Liver (tissue), 9 donors: Measurements from ENCODE around the gene REM1. TPM values are rescaled to one million over a fixed set of nuclear protein-coding genes. Genes with fewer than 3 reads are reported as not detected.

Experiments used
- DNase-seq: peaks from one replicate; pipeline ENCODE4 v3.0.0-alpha.2; 2017; ENCODE audit warnings: low spot score
- H3K27ac ChIP-seq, 2 donors: one replicate each; pipeline ENCODE4 v1.7.0; 2013; ENCODE audit warnings: inconsistent platforms in 2 of 2, low read length in 2 of 2, control low read depth in 1 of 2, low read depth in 1 of 2, mild to moderate bottlenecking in 1 of 2
- H3K27me3 ChIP-seq, 4 donors: one replicate each; pipeline versions ENCODE4 v1.6.1 to v1.7.0; 2013; ENCODE audit warnings: low read length in 3 of 4, inconsistent platforms in 1 of 4, mild to moderate bottlenecking in 1 of 4, moderate library complexity in 1 of 4; ENCODE audit not compliant: control insufficient read depth in 4 of 4, insufficient read depth in 4 of 4
- H3K36me3 ChIP-seq, 4 donors: one replicate each; pipeline versions ENCODE4 v1.6.1 to v1.7.0; 2013; ENCODE audit warnings: low read length in 3 of 4, mild to moderate bottlenecking in 3 of 4, low read depth in 1 of 4, moderate library complexity in 1 of 4; ENCODE audit not compliant: control insufficient read depth in 4 of 4, insufficient read depth in 3 of 4
- H3K4me1 ChIP-seq, 4 donors: one replicate each; pipeline versions ENCODE4 v1.6.1 to v1.7.0; 2013; ENCODE audit warnings: low read length in 3 of 4, mild to moderate bottlenecking in 3 of 4, moderate library complexity in 1 of 4; ENCODE audit not compliant: control insufficient read depth in 4 of 4, insufficient read depth in 4 of 4
- H3K4me3 ChIP-seq, 3 donors: one replicate each; pipeline versions ENCODE4 v1.6.1 to v1.7.0; 2013; ENCODE audit warnings: low read length in 3 of 3, control low read depth in 1 of 3, low read depth in 1 of 3, mild to moderate bottlenecking in 1 of 3
- H3K9ac ChIP-seq, 2 donors: one replicate each; pipeline ENCODE4 v1.7.0; 2013; ENCODE audit warnings: low read length in 2 of 2, mild to moderate bottlenecking in 2 of 2, moderate library complexity in 2 of 2, control low read depth in 1 of 2, low read depth in 1 of 2
- H3K9me3 ChIP-seq, 4 donors: one replicate each; pipeline versions ENCODE4 v1.6.1 to v1.7.0; 2013; ENCODE audit warnings: low read length in 3 of 4; ENCODE audit not compliant: control insufficient read depth in 4 of 4
- EGR1 ChIP-seq, 2 donors: IDR thresholded peaks; 2 replicates each; pipeline ENCODE4 v1.6.1; 2016 to 2018; ENCODE audit warnings: antibody characterized with exemption in 2 of 2, low read depth in 2 of 2
- FOXA1 ChIP-seq: IDR thresholded peaks from 2 replicates; pipeline ENCODE4 v1.6.1; 2016; ENCODE audit warnings: antibody characterized with exemption
- FOXA2 ChIP-seq: IDR thresholded peaks from 2 replicates; pipeline ENCODE4 v1.6.1; 2016; ENCODE audit warnings: antibody characterized with exemption
- GABPA ChIP-seq, 2 donors: IDR thresholded peaks in 1 of 2; conservative IDR thresholded peaks in 1 of 2; 2 replicates each; pipeline ENCODE4 v1.6.1; 2016; ENCODE audit warnings: antibody characterized with exemption in 2 of 2, mild to moderate bottlenecking in 1 of 2, moderate library complexity in 1 of 2
- HNF4A ChIP-seq, 2 donors: conservative IDR thresholded peaks; 2 replicates each; pipeline ENCODE4 v1.6.1; 2016; ENCODE audit warnings: antibody characterized with exemption in 2 of 2, mild to moderate bottlenecking in 2 of 2
- JUND ChIP-seq, 2 donors: IDR thresholded peaks; 2 replicates each; pipeline ENCODE4 v1.6.1; 2016; ENCODE audit warnings: antibody characterized with exemption in 2 of 2
- NR2F2 ChIP-seq: IDR thresholded peaks from 2 replicates; pipeline ENCODE4 v1.6.1; 2016; ENCODE audit warnings: antibody characterized with exemption
- RAD21 ChIP-seq, 2 donors: IDR thresholded peaks; 2 replicates each; pipeline ENCODE4 v1.6.1; 2016; ENCODE audit warnings: antibody characterized with exemption in 2 of 2, mild to moderate bottlenecking in 2 of 2
- RXRA ChIP-seq, 2 donors: IDR thresholded peaks; 2 replicates each; pipeline ENCODE4 v1.6.1; 2017 to 2018; ENCODE audit warnings: antibody characterized with exemption in 2 of 2, mild to moderate bottlenecking in 1 of 2
- SP1 ChIP-seq: IDR thresholded peaks from 2 replicates; pipeline ENCODE4 v1.6.1; 2018; ENCODE audit warnings: antibody characterized with exemption, mild to moderate bottlenecking
- TAF1 ChIP-seq: conservative IDR thresholded peaks from 2 replicates; pipeline ENCODE4 v1.6.1; 2016; ENCODE audit warnings: antibody characterized with exemption, mild to moderate bottlenecking
- WGBS: extraction: QIAGEN DNeasy Blood & Tissue Kit; methylation state at CpG from one replicate; pipeline ENCODE4 v1.1.7; 2013; 5-methylcytosine and 5-hydroxymethylcytosine counted together
- polyA plus RNA-seq, 2 donors: library from polyadenylated mRNA; stranded (reverse) in 1 of 2; unstranded in 1 of 2; fragments of 200-250 nt in 1 of 2; fragments of >200 nt in 1 of 2; fragmentation: Nextera tagmentation in 1 of 2; extraction: Ambion mirVana in 1 of 2; gene quantifications; one replicate each; pipeline versions ENCODE4 v1.2.1 to v1.2.3, GENCODE V29; 2013 to 2015
- total RNA-seq, 2 donors: library from RNA; depleted of rRNA; stranded (reverse); fragments of >200 nt; gene quantifications; one replicate each; pipeline ENCODE4 v1.2.3, GENCODE V29; 2014
- TF ChIP-seq, protein P1 (sequence below): fragments of 150-350 bp; IDR thresholded peaks from 2 replicates; pipeline ENCODE4 v1.5.1; 2017; ENCODE audit warnings: improper control_type of control experiment, low read depth, low read length; ENCODE audit not compliant: missing input control
- TF ChIP-seq, protein P2 (sequence below): IDR thresholded peaks from 2 replicates; pipeline ENCODE4 v1.6.1; 2016; ENCODE audit warnings: antibody characterized with exemption, mild to moderate bottlenecking
- TF ChIP-seq, protein P3 (sequence below): IDR thresholded peaks from 2 replicates; pipeline ENCODE4 v1.6.1; 2016; ENCODE audit warnings: antibody characterized with exemption
- TF ChIP-seq, protein P4 (sequence below): IDR thresholded peaks from 2 replicates; pipeline ENCODE4 v1.6.1; 2016; ENCODE audit warnings: antibody characterized with exemption
- TF ChIP-seq, protein P5 (sequence below): IDR thresholded peaks from 2 replicates; pipeline ENCODE4 v1.6.1; 2016; ENCODE audit warnings: antibody characterized with exemption
- donor health status: healthy.
- donor health status: healthy.
- donor health status: healthy.
- donor health status: healthy.
- donor health status: healthy.

REM1 gene
- total and polyA plus RNA-seq, 4 donors, result 0.17 to 0.46 (median 0.21) TPM

DNA sequence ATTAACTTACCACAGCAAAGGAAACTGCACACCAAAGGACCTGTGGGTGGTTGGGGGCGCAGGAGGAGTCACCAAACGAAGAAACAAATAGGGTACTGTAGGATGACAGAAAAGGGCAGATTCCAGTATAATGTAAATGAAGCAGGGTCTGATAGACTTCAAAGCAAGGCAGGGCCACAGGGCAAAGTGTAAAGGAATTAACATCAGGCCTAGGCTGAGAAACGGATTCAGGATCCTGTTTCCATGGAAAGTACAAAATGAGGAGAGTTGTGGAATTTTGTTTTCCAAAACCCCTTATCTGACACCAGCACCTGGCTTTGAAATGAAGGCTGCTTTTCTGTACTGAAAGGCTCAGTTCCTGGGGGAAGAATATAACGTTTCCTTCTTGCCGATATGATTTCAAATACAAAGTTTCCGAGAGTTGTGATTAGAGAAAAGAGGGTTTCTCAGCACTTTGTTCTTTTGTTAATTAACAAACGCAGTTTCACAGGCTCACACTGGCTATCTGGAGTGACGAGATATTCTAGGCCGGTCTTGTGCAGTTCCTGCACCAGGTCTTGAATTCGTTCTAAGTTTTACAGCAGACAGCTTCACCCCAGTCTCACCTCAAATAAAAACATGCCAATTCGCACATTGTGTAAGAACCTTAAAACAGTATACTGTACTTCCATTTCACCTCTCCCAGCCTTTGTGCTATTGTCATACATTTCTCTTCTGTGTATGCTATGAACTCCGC lies 28.8 kb upstream of the REM1 start:
- Histone ChIP-seq H3K9ac (no peak overlapping the region), H3K4me1 (no peaks in the 10 kb centered on the region), H3K4me3 (no peak overlapping the region), H3K9me3 (no peaks in the 10 kb centered on the region), H3K27me3 (peaks cover 0 to 2% (median 0%) of the 10 kb centered on the region in 4 donors), H3K27ac (no peak overlapping the region), H3K36me3 (no peaks in the 10 kb centered on the region)
- TF ChIP-seq HNF4A (conservative IDR thresholded peaks at IDR 0.05) (no peak), FOXA1 (no peak), TAF1 (no peak), FOXA2 (no peak), EGR1 (IDR thresholded peaks at IDR 0.05; ENCODE audit: low read depth in 2 of 2) (no peak), NR2F2 (no peak), SP1 (no peak), RXRA (IDR thresholded peaks at IDR 0.05) (no peak), RAD21 (IDR thresholded peaks at IDR 0.05) (no peak), JUND (IDR thresholded peaks at IDR 0.05) (no peak), GABPA (IDR thresholded peaks at IDR 0.05 in 1 of 2, conservative IDR thresholded peaks at IDR 0.05 in 1 of 2) (no peak)
- TF ChIP-seq, protein P1, sequence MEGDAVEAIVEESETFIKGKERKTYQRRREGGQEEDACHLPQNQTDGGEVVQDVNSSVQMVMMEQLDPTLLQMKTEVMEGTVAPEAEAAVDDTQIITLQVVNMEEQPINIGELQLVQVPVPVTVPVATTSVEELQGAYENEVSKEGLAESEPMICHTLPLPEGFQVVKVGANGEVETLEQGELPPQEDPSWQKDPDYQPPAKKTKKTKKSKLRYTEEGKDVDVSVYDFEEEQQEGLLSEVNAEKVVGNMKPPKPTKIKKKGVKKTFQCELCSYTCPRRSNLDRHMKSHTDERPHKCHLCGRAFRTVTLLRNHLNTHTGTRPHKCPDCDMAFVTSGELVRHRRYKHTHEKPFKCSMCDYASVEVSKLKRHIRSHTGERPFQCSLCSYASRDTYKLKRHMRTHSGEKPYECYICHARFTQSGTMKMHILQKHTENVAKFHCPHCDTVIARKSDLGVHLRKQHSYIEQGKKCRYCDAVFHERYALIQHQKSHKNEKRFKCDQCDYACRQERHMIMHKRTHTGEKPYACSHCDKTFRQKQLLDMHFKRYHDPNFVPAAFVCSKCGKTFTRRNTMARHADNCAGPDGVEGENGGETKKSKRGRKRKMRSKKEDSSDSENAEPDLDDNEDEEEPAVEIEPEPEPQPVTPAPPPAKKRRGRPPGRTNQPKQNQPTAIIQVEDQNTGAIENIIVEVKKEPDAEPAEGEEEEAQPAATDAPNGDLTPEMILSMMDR, result no peak
- TF ChIP-seq, protein P2, sequence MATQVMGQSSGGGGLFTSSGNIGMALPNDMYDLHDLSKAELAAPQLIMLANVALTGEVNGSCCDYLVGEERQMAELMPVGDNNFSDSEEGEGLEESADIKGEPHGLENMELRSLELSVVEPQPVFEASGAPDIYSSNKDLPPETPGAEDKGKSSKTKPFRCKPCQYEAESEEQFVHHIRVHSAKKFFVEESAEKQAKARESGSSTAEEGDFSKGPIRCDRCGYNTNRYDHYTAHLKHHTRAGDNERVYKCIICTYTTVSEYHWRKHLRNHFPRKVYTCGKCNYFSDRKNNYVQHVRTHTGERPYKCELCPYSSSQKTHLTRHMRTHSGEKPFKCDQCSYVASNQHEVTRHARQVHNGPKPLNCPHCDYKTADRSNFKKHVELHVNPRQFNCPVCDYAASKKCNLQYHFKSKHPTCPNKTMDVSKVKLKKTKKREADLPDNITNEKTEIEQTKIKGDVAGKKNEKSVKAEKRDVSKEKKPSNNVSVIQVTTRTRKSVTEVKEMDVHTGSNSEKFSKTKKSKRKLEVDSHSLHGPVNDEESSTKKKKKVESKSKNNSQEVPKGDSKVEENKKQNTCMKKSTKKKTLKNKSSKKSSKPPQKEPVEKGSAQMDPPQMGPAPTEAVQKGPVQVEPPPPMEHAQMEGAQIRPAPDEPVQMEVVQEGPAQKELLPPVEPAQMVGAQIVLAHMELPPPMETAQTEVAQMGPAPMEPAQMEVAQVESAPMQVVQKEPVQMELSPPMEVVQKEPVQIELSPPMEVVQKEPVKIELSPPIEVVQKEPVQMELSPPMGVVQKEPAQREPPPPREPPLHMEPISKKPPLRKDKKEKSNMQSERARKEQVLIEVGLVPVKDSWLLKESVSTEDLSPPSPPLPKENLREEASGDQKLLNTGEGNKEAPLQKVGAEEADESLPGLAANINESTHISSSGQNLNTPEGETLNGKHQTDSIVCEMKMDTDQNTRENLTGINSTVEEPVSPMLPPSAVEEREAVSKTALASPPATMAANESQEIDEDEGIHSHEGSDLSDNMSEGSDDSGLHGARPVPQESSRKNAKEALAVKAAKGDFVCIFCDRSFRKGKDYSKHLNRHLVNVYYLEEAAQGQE, result no peak
- TF ChIP-seq, protein P3, sequence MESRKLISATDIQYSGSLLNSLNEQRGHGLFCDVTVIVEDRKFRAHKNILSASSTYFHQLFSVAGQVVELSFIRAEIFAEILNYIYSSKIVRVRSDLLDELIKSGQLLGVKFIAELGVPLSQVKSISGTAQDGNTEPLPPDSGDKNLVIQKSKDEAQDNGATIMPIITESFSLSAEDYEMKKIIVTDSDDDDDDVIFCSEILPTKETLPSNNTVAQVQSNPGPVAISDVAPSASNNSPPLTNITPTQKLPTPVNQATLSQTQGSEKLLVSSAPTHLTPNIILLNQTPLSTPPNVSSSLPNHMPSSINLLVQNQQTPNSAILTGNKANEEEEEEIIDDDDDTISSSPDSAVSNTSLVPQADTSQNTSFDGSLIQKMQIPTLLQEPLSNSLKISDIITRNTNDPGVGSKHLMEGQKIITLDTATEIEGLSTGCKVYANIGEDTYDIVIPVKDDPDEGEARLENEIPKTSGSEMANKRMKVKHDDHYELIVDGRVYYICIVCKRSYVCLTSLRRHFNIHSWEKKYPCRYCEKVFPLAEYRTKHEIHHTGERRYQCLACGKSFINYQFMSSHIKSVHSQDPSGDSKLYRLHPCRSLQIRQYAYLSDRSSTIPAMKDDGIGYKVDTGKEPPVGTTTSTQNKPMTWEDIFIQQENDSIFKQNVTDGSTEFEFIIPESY, result no peak
- TF ChIP-seq, protein P4, sequence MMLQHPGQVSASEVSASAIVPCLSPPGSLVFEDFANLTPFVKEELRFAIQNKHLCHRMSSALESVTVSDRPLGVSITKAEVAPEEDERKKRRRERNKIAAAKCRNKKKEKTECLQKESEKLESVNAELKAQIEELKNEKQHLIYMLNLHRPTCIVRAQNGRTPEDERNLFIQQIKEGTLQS, result no peak
- TF ChIP-seq, protein P5, sequence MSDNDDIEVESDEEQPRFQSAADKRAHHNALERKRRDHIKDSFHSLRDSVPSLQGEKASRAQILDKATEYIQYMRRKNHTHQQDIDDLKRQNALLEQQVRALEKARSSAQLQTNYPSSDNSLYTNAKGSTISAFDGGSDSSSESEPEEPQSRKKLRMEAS, result no peak
- DNase-seq, result no peak
- 73% methylated on average over 12 of the region's 12 CpGs for WGBS
